Measurements from ENCODE around the gene RAB11B. TPM values are rescaled to one million over a fixed set of nuclear protein-coding genes. Genes with fewer than 3 reads are reported as not detected.

Gene RAB11B
- total and polyA plus RNA-seq, 9 of the 15 experiments (the other 6 are each of a cell fraction or from before 2014, with no cell fraction given) = 0.74 to 71.0 (median 13.8) TPM

DNA sequence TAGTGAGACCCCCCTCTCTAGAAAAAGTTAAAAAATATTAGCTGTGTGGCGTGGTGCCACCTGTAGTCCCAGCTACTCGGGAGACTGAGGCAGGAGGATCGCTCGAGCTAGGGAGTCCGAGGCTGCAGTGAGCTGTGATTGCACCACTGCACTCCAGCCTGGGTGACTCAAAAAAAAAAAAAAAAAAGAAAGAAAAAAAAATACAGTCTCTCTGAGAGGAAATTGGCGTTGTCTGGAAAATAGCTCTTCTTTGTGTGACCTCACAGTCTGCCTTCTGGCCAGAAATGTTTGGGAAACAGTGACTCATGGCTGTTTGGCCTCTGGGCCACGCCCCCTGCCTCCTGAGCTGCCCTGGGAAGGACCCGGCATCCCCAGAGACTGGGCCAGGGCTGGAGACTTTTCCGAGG lies 33.7 kb downstream of the RAB11B start (continued):
- TF ChIP-seq, protein P1, sequence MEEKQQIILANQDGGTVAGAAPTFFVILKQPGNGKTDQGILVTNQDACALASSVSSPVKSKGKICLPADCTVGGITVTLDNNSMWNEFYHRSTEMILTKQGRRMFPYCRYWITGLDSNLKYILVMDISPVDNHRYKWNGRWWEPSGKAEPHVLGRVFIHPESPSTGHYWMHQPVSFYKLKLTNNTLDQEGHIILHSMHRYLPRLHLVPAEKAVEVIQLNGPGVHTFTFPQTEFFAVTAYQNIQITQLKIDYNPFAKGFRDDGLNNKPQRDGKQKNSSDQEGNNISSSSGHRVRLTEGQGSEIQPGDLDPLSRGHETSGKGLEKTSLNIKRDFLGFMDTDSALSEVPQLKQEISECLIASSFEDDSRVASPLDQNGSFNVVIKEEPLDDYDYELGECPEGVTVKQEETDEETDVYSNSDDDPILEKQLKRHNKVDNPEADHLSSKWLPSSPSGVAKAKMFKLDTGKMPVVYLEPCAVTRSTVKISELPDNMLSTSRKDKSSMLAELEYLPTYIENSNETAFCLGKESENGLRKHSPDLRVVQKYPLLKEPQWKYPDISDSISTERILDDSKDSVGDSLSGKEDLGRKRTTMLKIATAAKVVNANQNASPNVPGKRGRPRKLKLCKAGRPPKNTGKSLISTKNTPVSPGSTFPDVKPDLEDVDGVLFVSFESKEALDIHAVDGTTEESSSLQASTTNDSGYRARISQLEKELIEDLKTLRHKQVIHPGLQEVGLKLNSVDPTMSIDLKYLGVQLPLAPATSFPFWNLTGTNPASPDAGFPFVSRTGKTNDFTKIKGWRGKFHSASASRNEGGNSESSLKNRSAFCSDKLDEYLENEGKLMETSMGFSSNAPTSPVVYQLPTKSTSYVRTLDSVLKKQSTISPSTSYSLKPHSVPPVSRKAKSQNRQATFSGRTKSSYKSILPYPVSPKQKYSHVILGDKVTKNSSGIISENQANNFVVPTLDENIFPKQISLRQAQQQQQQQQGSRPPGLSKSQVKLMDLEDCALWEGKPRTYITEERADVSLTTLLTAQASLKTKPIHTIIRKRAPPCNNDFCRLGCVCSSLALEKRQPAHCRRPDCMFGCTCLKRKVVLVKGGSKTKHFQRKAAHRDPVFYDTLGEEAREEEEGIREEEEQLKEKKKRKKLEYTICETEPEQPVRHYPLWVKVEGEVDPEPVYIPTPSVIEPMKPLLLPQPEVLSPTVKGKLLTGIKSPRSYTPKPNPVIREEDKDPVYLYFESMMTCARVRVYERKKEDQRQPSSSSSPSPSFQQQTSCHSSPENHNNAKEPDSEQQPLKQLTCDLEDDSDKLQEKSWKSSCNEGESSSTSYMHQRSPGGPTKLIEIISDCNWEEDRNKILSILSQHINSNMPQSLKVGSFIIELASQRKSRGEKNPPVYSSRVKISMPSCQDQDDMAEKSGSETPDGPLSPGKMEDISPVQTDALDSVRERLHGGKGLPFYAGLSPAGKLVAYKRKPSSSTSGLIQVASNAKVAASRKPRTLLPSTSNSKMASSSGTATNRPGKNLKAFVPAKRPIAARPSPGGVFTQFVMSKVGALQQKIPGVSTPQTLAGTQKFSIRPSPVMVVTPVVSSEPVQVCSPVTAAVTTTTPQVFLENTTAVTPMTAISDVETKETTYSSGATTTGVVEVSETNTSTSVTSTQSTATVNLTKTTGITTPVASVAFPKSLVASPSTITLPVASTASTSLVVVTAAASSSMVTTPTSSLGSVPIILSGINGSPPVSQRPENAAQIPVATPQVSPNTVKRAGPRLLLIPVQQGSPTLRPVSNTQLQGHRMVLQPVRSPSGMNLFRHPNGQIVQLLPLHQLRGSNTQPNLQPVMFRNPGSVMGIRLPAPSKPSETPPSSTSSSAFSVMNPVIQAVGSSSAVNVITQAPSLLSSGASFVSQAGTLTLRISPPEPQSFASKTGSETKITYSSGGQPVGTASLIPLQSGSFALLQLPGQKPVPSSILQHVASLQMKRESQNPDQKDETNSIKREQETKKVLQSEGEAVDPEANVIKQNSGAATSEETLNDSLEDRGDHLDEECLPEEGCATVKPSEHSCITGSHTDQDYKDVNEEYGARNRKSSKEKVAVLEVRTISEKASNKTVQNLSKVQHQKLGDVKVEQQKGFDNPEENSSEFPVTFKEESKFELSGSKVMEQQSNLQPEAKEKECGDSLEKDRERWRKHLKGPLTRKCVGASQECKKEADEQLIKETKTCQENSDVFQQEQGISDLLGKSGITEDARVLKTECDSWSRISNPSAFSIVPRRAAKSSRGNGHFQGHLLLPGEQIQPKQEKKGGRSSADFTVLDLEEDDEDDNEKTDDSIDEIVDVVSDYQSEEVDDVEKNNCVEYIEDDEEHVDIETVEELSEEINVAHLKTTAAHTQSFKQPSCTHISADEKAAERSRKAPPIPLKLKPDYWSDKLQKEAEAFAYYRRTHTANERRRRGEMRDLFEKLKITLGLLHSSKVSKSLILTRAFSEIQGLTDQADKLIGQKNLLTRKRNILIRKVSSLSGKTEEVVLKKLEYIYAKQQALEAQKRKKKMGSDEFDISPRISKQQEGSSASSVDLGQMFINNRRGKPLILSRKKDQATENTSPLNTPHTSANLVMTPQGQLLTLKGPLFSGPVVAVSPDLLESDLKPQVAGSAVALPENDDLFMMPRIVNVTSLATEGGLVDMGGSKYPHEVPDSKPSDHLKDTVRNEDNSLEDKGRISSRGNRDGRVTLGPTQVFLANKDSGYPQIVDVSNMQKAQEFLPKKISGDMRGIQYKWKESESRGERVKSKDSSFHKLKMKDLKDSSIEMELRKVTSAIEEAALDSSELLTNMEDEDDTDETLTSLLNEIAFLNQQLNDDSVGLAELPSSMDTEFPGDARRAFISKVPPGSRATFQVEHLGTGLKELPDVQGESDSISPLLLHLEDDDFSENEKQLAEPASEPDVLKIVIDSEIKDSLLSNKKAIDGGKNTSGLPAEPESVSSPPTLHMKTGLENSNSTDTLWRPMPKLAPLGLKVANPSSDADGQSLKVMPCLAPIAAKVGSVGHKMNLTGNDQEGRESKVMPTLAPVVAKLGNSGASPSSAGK (IDR thresholded peaks at IDR 0.05) = no peak
- TF ChIP-seq COPS2 (conservative IDR thresholded peaks at IDR 0.05) (no peak), ELF2 (CRISPR knock-in tag; IDR thresholded peaks at IDR 0.05) (no peak), HDAC6 (IDR thresholded peaks at IDR 0.05; ENCODE audit: low read depth, low read length) (no peak), CREM (IDR thresholded peaks at IDR 0.05; ENCODE audit: low read depth) (peak; percentile 77), ADNP (tag; IDR thresholded peaks at IDR 0.05) (no peak)
- TF ChIP-seq, protein P2, sequence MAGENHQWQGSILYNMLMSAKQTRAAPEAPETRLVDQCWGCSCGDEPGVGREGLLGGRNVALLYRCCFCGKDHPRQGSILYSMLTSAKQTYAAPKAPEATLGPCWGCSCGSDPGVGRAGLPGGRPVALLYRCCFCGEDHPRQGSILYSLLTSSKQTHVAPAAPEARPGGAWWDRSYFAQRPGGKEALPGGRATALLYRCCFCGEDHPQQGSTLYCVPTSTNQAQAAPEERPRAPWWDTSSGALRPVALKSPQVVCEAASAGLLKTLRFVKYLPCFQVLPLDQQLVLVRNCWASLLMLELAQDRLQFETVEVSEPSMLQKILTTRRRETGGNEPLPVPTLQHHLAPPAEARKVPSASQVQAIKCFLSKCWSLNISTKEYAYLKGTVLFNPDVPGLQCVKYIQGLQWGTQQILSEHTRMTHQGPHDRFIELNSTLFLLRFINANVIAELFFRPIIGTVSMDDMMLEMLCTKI (IDR thresholded peaks at IDR 0.05; ENCODE audit: partially characterized antibody) = no peak
- TF ChIP-seq, protein P3, sequence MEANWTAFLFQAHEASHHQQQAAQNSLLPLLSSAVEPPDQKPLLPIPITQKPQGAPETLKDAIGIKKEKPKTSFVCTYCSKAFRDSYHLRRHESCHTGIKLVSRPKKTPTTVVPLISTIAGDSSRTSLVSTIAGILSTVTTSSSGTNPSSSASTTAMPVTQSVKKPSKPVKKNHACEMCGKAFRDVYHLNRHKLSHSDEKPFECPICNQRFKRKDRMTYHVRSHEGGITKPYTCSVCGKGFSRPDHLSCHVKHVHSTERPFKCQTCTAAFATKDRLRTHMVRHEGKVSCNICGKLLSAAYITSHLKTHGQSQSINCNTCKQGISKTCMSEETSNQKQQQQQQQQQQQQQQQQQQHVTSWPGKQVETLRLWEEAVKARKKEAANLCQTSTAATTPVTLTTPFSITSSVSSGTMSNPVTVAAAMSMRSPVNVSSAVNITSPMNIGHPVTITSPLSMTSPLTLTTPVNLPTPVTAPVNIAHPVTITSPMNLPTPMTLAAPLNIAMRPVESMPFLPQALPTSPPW (CRISPR knock-in tag; IDR thresholded peaks at IDR 0.05) = no peak; the same call in 1 of the 2 replicates
- TF ChIP-seq, protein P4, sequence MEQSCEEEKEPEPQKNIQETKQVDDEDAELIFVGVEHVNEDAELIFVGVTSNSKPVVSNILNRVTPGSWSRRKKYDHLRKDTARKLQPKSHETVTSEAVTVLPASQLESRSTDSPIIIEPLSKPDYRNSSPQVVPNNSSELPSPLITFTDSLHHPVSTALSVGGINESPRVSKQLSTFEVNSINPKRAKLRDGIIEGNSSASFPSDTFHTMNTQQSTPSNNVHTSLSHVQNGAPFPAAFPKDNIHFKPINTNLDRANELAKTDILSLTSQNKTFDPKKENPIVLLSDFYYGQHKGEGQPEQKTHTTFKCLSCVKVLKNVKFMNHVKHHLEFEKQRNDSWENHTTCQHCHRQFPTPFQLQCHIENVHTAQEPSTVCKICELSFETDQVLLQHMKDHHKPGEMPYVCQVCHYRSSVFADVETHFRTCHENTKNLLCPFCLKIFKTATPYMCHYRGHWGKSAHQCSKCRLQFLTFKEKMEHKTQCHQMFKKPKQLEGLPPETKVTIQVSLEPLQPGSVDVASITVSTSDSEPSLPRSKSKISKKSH (CRISPR knock-in tag; IDR thresholded peaks at IDR 0.05) = no peak
- TF ChIP-seq, protein P5, sequence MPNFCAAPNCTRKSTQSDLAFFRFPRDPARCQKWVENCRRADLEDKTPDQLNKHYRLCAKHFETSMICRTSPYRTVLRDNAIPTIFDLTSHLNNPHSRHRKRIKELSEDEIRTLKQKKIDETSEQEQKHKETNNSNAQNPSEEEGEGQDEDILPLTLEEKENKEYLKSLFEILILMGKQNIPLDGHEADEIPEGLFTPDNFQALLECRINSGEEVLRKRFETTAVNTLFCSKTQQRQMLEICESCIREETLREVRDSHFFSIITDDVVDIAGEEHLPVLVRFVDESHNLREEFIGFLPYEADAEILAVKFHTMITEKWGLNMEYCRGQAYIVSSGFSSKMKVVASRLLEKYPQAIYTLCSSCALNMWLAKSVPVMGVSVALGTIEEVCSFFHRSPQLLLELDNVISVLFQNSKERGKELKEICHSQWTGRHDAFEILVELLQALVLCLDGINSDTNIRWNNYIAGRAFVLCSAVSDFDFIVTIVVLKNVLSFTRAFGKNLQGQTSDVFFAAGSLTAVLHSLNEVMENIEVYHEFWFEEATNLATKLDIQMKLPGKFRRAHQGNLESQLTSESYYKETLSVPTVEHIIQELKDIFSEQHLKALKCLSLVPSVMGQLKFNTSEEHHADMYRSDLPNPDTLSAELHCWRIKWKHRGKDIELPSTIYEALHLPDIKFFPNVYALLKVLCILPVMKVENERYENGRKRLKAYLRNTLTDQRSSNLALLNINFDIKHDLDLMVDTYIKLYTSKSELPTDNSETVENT (CRISPR knock-in tag; IDR thresholded peaks at IDR 0.05) = no peak

All from K562 (cell line).